ENCODE results near the gene DMD. TPM values are rescaled to one million over a fixed set of nuclear protein-coding genes. Genes with fewer than 3 reads are reported as not detected.
A peak's percentile ranks its signal among the peaks of the same experiment; 100 is the strongest.
"Not testable (repeated sequence)": the region's sequence is repeated elsewhere in the genome, so short reads cannot be mapped to it uniquely, and the experiment has no call there.

Gene DMD
- total and polyA plus RNA-seq, 2 donors from 2014 or later: 4.2 to 17.9 TPM

GRCh38 chrX:31932769-31933168 lies 1278.6 kb downstream of the DMD start:
- no peak overlapping the region for H3K4me3 ChIP-seq (ENCODE audit: low read length in 3 of 3)
- H3K27me3 ChIP-seq (ENCODE audit: control insufficient read depth, insufficient read depth, low read length): no peaks in the 10 kb centered on the region
- intact Hi-C loops (cut with DNase I): no loop called here
- no peaks in the 10 kb centered on the region for H3K36me3 ChIP-seq (ENCODE audit: control insufficient read depth in 2 of 3, insufficient read depth in 3 of 3, low read length in 3 of 3)
- TF ChIP-seq, protein P1, sequence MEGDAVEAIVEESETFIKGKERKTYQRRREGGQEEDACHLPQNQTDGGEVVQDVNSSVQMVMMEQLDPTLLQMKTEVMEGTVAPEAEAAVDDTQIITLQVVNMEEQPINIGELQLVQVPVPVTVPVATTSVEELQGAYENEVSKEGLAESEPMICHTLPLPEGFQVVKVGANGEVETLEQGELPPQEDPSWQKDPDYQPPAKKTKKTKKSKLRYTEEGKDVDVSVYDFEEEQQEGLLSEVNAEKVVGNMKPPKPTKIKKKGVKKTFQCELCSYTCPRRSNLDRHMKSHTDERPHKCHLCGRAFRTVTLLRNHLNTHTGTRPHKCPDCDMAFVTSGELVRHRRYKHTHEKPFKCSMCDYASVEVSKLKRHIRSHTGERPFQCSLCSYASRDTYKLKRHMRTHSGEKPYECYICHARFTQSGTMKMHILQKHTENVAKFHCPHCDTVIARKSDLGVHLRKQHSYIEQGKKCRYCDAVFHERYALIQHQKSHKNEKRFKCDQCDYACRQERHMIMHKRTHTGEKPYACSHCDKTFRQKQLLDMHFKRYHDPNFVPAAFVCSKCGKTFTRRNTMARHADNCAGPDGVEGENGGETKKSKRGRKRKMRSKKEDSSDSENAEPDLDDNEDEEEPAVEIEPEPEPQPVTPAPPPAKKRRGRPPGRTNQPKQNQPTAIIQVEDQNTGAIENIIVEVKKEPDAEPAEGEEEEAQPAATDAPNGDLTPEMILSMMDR (IDR thresholded peaks at IDR 0.05; ENCODE audit: borderline replicate concordance, extremely low read depth, insufficient read depth): no peak
- H3K9me3 ChIP-seq (ENCODE audit: control insufficient read depth in 2 of 3, insufficient read depth in 1 of 3, low read length in 3 of 3): no peaks in the 10 kb centered on the region
- no peak for FAIRE-seq
- no peak overlapping the region for H3K9ac ChIP-seq (ENCODE audit: low read length in 3 of 3)
- no peaks in the 10 kb centered on the region for H3K4me1 ChIP-seq (ENCODE audit: control insufficient read depth in 2 of 3, insufficient read depth in 2 of 3, low read depth in 1 of 3, low read length in 3 of 3)
- no peak for DNase-seq
- no peak overlapping the region for H3K27ac ChIP-seq (ENCODE audit: low read depth in 2 of 2, low read length in 2 of 2)

DNA sequence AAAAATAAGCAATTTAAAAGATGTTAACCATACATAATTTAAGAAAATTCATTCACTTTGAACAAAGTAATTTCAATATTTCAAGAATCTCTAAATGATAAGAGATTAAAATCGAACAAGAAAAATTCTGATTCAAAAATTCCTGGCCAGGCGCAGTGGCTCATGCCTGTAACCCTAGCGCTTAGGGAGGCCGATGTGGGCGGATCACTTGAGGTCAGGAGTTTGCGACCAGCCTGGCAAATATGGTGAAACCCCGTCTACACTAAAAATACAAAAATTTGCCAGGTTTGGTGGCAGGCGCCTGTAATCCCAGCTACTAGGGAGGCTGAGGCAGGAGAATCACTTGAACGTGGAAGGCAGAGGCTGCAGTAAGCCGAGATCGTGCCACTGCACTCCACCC lies 1279.0 kb downstream of the DMD start:
- FAIRE-seq; intact Hi-C loops (cut with DNase I): not testable (repeated sequence)

GRCh38 chrX:31931225-31931624 lies 1280.1 kb downstream of the DMD start:
- H3K9ac ChIP-seq (ENCODE audit: low read length in 3 of 3): no peak overlapping the region
- no peaks in the 10 kb centered on the region for H3K9me3 ChIP-seq (ENCODE audit: control insufficient read depth in 2 of 3, insufficient read depth in 1 of 3, low read length in 3 of 3)
- peak; percentile 80 for FAIRE-seq
- no peaks in the 10 kb centered on the region for H3K27me3 ChIP-seq (ENCODE audit: control insufficient read depth, insufficient read depth, low read length)
- H3K4me3 ChIP-seq (ENCODE audit: low read length in 3 of 3): no peak overlapping the region
- no peak for DNase-seq
- intact Hi-C loops (cut with DNase I): no loop called here
- no peaks in the 10 kb centered on the region for H3K36me3 ChIP-seq (ENCODE audit: control insufficient read depth in 2 of 3, insufficient read depth in 3 of 3, low read length in 3 of 3)
- no peaks in the 10 kb centered on the region for H3K4me1 ChIP-seq (ENCODE audit: control insufficient read depth in 2 of 3, insufficient read depth in 2 of 3, low read depth in 1 of 3, low read length in 3 of 3)
- TF ChIP-seq, protein P1 (IDR thresholded peaks at IDR 0.05; ENCODE audit: borderline replicate concordance, extremely low read depth, insufficient read depth): no peak
- H3K27ac ChIP-seq (ENCODE audit: low read depth in 2 of 2, low read length in 2 of 2): no peak overlapping the region

More for the DNA sequence above, 1279.0 kb downstream of the DMD start:
- not testable (repeated sequence) for H3K4me1 ChIP-seq (ENCODE audit: control insufficient read depth in 2 of 3, insufficient read depth in 2 of 3, low read depth in 1 of 3, low read length in 3 of 3); DNase-seq; H3K27ac ChIP-seq (ENCODE audit: low read depth in 2 of 2, low read length in 2 of 2); H3K27me3 ChIP-seq (ENCODE audit: control insufficient read depth, insufficient read depth, low read length); H3K4me3 ChIP-seq (ENCODE audit: low read length in 3 of 3); H3K9ac ChIP-seq (ENCODE audit: low read length in 3 of 3); H3K36me3 ChIP-seq (ENCODE audit: control insufficient read depth in 2 of 3, insufficient read depth in 3 of 3, low read length in 3 of 3); H3K9me3 ChIP-seq (ENCODE audit: control insufficient read depth in 2 of 3, insufficient read depth in 1 of 3, low read length in 3 of 3)

DNA sequence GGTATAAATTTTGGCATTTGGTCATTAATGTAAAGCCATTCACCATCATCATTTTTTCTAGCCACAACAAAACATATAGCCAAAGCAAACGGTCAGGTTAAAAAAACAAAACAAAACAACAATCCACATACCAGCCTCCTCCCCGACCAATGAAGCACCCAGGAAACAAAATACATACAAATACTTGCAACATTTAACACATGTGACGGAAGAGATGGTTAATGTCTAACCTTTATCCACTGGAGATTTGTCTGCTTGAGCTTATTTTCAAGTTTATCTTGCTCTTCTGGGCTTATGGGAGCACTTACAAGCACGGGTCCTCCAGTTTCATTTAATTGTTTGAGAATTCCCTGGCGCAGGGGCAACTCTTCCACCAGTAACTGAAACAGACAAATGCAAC lies 1282.0 kb downstream of the DMD start:
- TF ChIP-seq, protein P1 (IDR thresholded peaks at IDR 0.05; ENCODE audit: borderline replicate concordance, extremely low read depth, insufficient read depth): no peak
- no peak overlapping the region for H3K27ac ChIP-seq (ENCODE audit: low read depth in 2 of 2, low read length in 2 of 2)
- H3K9ac ChIP-seq (ENCODE audit: low read length in 3 of 3): no peak overlapping the region
- DNase-seq (no peak), FAIRE-seq (no peak)
- H3K9me3 ChIP-seq (ENCODE audit: control insufficient read depth in 2 of 3, insufficient read depth in 1 of 3, low read length in 3 of 3): no peaks in the 10 kb centered on the region
- intact Hi-C loops (cut with DNase I): no loop called here
- no peaks in the 10 kb centered on the region for H3K4me1 ChIP-seq (ENCODE audit: control insufficient read depth in 2 of 3, insufficient read depth in 2 of 3, low read depth in 1 of 3, low read length in 3 of 3)
- no peaks in the 10 kb centered on the region for H3K27me3 ChIP-seq (ENCODE audit: control insufficient read depth, insufficient read depth, low read length)
- no peaks in the 10 kb centered on the region for H3K36me3 ChIP-seq (ENCODE audit: control insufficient read depth in 2 of 3, insufficient read depth in 3 of 3, low read length in 3 of 3)
- H3K4me3 ChIP-seq (ENCODE audit: low read length in 3 of 3): no peak overlapping the region

All from kidney (tissue), 14 donors.